ENCODE data around the gene MRPL19.

- TF ChIP-seq EZH2phosphoT487 (IDR thresholded peaks at IDR 0.05; ENCODE audit: borderline replicate concordance, low read length) = no peak
- TF ChIP-seq, protein P1, sequence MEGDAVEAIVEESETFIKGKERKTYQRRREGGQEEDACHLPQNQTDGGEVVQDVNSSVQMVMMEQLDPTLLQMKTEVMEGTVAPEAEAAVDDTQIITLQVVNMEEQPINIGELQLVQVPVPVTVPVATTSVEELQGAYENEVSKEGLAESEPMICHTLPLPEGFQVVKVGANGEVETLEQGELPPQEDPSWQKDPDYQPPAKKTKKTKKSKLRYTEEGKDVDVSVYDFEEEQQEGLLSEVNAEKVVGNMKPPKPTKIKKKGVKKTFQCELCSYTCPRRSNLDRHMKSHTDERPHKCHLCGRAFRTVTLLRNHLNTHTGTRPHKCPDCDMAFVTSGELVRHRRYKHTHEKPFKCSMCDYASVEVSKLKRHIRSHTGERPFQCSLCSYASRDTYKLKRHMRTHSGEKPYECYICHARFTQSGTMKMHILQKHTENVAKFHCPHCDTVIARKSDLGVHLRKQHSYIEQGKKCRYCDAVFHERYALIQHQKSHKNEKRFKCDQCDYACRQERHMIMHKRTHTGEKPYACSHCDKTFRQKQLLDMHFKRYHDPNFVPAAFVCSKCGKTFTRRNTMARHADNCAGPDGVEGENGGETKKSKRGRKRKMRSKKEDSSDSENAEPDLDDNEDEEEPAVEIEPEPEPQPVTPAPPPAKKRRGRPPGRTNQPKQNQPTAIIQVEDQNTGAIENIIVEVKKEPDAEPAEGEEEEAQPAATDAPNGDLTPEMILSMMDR (IDR thresholded peaks at IDR 0.05; ENCODE audit: low read depth, low read length, poor library complexity, severe bottlenecking) = no peak
Measured at GRCh38 chr2:75609937-75610508, 36.6 kb upstream of the MRPL19 start.

All from DOHH2 (cell line).